ENCODE measurements around the gene NUP93. TPM values are rescaled to one million over a fixed set of nuclear protein-coding genes. Genes with fewer than 3 reads are reported as not detected.

The NUP93 gene
- total RNA-seq: 10 to 100 TPM; 31.0 to 45.6 (median 40.8) TPM
- long read RNA-seq, donor 1, transcript NUP93-201 (22 exons, 2,741 nt): major isoform, 15 of 23 reads
- long read RNA-seq, donor 1, partial matches to known transcripts: 5 of 23 reads
- long read RNA-seq, donor 1, other reads (novel, unspliced or antisense): 2 of 23 reads
- long read RNA-seq, donor 2, transcript NUP93-201 (22 exons, 2,741 nt): major isoform, 12 of 14 reads
- long read RNA-seq, donor 2, partial matches to known transcripts: 1 of 14 reads
- long read RNA-seq, donor 2, other reads (novel, unspliced or antisense): 1 of 14 reads

DNA sequence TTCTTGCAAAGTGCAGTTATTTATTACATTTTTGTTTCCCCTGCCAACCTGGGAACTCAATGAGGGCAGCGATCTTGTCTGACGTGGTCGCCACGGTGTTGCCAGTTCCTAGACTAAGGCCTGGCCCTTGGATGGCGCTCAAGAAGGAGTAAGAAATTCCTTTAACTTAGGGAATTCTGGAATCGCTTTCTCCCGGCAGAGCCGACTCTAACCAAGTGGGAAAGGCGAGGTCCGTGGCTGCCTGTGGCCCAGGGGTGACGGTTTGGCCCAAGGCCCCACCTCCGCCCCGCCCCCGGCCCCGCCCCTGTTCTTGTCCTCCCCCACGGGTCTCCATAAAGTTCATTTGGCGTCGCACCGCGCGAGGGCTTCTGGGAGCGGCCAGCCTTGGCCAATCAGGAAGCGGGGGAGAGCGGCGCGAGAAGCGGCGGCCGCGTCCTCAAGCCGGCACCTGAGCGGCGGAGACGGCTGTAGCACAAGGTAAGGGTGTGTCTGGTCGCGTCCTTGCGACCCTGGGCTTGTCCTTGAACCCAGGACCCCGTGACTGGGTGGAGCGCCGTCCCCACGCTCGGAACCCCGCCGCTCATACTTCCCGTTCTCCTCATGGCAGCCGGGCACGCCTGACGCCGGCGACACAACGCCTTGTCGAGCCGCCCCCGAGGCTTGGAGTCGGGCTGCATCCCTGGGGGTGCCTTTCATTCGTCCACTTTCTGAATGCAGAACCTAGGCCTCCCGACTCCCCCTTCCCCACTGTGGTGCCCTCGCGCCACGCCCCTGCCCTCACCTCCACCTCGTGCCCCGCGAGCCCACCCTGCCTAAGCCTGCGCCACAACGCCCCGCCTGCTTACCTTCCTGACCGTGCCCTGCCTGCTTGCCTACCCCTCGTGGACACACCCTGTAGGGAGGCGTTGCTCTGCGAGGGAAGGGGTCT, at the start of gene NUP93:
TSS of gene NUP93 (plus strand) at position 395 of the 928 bp plus-strand sequence. CDS start 18,119 bp downstream, outside the sequence.
- H3K4me3 ChIP-seq: peak within 1 kb of the TSS; percentile 49
- peaks cover 10% of the 10 kb centered on the region for H3K4me1 ChIP-seq (ENCODE audit: low read depth)
- TF ChIP-seq, protein P1, sequence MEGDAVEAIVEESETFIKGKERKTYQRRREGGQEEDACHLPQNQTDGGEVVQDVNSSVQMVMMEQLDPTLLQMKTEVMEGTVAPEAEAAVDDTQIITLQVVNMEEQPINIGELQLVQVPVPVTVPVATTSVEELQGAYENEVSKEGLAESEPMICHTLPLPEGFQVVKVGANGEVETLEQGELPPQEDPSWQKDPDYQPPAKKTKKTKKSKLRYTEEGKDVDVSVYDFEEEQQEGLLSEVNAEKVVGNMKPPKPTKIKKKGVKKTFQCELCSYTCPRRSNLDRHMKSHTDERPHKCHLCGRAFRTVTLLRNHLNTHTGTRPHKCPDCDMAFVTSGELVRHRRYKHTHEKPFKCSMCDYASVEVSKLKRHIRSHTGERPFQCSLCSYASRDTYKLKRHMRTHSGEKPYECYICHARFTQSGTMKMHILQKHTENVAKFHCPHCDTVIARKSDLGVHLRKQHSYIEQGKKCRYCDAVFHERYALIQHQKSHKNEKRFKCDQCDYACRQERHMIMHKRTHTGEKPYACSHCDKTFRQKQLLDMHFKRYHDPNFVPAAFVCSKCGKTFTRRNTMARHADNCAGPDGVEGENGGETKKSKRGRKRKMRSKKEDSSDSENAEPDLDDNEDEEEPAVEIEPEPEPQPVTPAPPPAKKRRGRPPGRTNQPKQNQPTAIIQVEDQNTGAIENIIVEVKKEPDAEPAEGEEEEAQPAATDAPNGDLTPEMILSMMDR (IDR thresholded peaks at IDR 0.05): no peak
- H3K36me3 ChIP-seq (ENCODE audit: low read depth): no peaks in the 10 kb centered on the region
- ATAC-seq (peak; percentile 99), DNase-seq (peak; percentile 93 to 96 (median 95))
- no peaks in the 10 kb centered on the region for H3K9me3 ChIP-seq
- intact Hi-C loops (cut with DNase I, micrococcal nuclease): no loop called here

DNA sequence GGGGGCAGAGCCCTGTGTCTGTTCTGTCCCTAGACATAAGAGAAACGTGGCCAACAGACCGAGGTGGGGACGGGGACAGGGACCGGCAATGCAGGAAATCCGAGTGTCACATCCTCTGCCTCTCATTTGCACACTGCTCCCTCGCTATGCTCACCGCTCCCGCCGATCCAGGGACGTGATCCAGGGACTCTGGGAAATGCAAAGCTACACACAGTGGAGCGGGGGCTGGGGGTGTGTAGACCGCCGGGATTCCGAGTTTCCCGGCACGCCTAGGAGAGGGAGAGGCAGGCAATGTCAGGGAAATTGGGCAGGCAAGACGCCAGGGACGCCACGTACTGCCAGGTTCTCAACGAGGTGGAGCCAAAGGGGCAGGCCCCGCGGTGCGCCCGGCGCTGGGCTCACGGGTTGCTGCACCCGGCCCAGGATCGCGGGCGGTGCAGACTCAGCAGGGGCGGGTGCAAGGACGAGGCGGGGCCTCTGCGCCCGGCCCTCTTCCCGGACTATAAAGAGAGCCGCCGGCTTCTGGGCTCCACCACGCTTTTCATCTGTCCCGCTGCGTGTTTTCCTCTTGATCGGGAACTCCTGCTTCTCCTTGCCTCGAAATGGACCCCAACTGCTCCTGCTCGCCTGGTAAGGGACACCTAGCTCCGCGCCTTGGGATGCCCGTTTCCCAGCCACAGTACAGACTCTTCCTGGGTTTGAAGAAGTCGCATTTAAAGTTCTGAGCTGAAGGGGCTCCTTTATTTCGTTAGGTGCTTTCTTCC, 47.8 kb upstream of the NUP93 start, which contains the start of gene MT1X:
TSS of gene MT1X (plus strand) at position 532 of the 764 bp plus-strand sequence. CDS start at position 603, 71 bp downstream.
- Histone ChIP-seq H3K4me3 (peak within 1 kb of the TSS; percentile 16), H3K36me3 (ENCODE audit: low read depth) (no peaks in the 10 kb centered on the region), H3K9me3 (no peaks in the 10 kb centered on the region), H3K4me1 (ENCODE audit: low read depth) (peaks cover 13% of the 10 kb centered on the region)
- DNase-seq (peak; percentile 96 to 97 (median 97)), ATAC-seq (peak; percentile 99)
- TF ChIP-seq, protein P1 (IDR thresholded peaks at IDR 0.05): no peak
- intact Hi-C loops (cut with DNase I, micrococcal nuclease): no loop called here

DNA sequence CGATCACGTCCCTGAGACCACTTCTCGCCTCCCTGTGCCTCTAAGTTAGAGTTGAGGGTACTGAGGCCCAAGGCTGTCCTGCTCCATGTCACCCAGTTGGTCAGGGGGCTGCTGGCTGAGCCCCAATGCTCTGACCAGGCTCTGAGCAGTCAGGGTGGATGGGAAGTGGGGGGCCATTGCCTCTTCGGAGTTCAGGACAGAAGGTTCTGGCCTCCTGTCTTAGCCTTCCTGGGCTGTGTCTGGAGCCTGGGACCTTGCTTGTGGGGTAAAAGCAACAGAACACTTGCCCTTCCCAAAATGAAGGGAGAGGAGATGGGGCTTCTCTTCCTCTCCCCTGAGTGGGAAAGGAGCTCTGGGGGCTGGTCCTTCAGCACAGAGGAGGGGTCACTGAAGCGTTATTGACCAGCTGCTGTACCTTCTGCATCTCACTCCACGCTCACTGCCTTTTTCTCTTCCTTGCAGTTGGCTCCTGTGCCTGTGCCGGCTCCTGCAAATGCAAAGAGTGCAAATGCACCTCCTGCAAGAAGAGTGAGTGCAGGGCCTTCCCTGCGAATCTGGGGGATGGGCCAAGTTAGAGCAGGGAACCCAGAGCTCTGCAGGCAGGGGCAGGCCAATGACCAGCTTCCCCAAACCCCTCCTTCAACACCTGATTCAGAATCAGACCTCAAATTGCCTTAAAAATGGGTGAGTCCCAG, 47.1 kb upstream of the NUP93 start:
- peaks cover 13% of the 10 kb centered on the region for H3K4me1 ChIP-seq (ENCODE audit: low read depth)
- TF ChIP-seq, protein P1 (IDR thresholded peaks at IDR 0.05): no peak
- no peaks in the 10 kb centered on the region for H3K9me3 ChIP-seq
- ATAC-seq: peak; percentile 0
- DNase-seq: peak in 1 of 3 donors; percentile 54
- peak overlapping the region; percentile 16 for H3K4me3 ChIP-seq
- H3K36me3 ChIP-seq (ENCODE audit: low read depth): no peaks in the 10 kb centered on the region
- intact Hi-C loops (cut with DNase I, micrococcal nuclease): no loop called here

DNA sequence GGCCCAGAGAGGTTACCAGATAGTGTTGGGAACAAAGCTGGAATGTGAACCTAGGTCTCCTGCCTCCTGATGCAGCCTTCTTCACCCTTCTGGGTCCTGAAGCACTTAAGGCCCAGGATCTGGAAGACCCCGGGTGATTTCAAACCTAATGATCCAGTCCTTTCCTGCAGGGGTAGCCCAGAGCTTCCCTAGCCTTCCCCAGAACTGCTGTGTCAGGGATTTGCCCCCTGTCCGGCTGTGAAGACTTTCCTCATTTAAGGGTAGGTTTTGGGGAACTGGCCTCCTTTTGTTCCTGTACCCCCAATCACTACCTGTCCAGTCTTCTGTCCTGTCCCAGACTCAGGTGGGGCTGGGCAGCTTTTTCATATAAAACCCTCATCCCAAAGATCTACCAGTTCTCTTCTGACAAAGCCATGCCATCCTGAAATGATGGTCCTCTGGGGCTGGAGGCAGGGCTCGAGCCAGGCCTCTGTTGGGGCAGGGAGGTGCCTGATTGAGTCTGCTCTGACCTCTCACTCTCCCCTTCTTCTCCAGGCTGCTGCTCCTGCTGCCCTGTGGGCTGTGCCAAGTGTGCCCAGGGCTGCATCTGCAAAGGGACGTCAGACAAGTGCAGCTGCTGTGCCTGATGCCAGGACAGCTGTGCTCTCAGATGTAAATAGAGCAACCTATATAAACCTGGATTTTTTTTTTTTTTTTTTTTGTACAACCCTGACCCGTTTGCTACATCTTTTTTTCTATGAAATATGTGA, 46.3 kb upstream of the NUP93 start:
- Histone ChIP-seq H3K36me3 (ENCODE audit: low read depth) (no peaks in the 10 kb centered on the region), H3K4me3 (no peak overlapping the region), H3K9me3 (no peaks in the 10 kb centered on the region), H3K4me1 (ENCODE audit: low read depth) (peaks cover 13% of the 10 kb centered on the region)
- ATAC-seq (no peak), DNase-seq (no peak)
- TF ChIP-seq, protein P1 (IDR thresholded peaks at IDR 0.05): no peak
- intact Hi-C loops (cut with DNase I, micrococcal nuclease): no loop called here
